ENCODE data around the gene PSMA4.

- TF ChIP-seq CTCF (conservative IDR thresholded peaks at IDR 0.05; ENCODE audit: low read depth in 2 of 2) = no peak
- TF ChIP-seq REST (IDR thresholded peaks at IDR 0.05; ENCODE audit: unreplicated experiment) = no peak
- no peak for TF ChIP-seq EZH2 (IDR thresholded peaks at IDR 0.05; ENCODE audit: low read depth, unreplicated experiment)
- no peak for TF ChIP-seq POLR2AphosphoS5 (IDR thresholded peaks at IDR 0.05; ENCODE audit: low read depth)
- no peak for TF ChIP-seq CREB1 (CRISPR knock-in tag; IDR thresholded peaks at IDR 0.05; ENCODE audit: low read depth)
- no peak for TF ChIP-seq EZH2phosphoT487 (IDR thresholded peaks at IDR 0.05; ENCODE audit: unreplicated experiment)
- no peak for TF ChIP-seq NANOG (IDR thresholded peaks at IDR 0.05; ENCODE audit: borderline replicate concordance)
- TF ChIP-seq ETS1 (IDR thresholded peaks at IDR 0.05) = no peak
- TF ChIP-seq STAT1 (IDR thresholded peaks at IDR 0.05; ENCODE audit: unreplicated experiment) = no peak
Measured at GRCh38 chr15:78563092-78563491, 22.8 kb downstream of the PSMA4 start.
